Tibial nerve (tissue), 3 donors: ENCODE measurements around the gene FRMD4A.

ENCODE experiments used
- POLR2A ChIP-seq, 2 donors: fragments of 450-650 bp; IDR thresholded peaks; one replicate each; pipeline ENCODE4 v1.6.1; 2017; ENCODE audit warnings: antibody characterized with exemption in 2 of 2, mild to moderate bottlenecking in 2 of 2, moderate library complexity in 2 of 2
- TF ChIP-seq, protein P1 (sequence below), 5 experiments: fragments of 200-600 bp in 3 of 5; fragments of 450-650 bp in 2 of 5; sonication (generic) in 3 of 5; IDR thresholded peaks; one replicate each; pipeline ENCODE4 v1.5.1; 2016 to 2019; ENCODE audit warnings: antibody characterized with exemption in 5 of 5, mild to moderate bottlenecking in 3 of 5, moderate library complexity in 2 of 5

DNA sequence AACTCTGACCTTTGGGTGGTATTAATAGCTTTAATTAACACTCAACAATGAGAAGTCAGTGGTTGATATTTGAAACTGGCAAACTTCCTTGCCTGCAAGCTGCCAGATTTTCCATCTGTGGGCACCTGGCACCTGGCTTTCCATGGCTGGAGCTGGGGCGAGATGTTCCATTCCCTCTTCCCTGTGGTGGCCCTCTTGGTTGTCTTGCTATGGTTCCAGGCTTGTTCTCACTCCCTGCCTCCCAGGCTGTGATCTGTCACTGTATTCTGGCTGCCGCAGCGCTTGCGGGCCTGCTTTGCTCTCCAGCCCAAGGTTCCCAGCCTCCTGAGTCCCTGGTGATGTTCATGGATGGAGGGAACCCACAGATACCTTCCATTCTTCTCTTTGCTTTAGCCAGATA, 201.0 kb downstream of the FRMD4A start:
- TF ChIP-seq POLR2A (IDR thresholded peaks at IDR 0.05), result no peak
- TF ChIP-seq, protein P1, sequence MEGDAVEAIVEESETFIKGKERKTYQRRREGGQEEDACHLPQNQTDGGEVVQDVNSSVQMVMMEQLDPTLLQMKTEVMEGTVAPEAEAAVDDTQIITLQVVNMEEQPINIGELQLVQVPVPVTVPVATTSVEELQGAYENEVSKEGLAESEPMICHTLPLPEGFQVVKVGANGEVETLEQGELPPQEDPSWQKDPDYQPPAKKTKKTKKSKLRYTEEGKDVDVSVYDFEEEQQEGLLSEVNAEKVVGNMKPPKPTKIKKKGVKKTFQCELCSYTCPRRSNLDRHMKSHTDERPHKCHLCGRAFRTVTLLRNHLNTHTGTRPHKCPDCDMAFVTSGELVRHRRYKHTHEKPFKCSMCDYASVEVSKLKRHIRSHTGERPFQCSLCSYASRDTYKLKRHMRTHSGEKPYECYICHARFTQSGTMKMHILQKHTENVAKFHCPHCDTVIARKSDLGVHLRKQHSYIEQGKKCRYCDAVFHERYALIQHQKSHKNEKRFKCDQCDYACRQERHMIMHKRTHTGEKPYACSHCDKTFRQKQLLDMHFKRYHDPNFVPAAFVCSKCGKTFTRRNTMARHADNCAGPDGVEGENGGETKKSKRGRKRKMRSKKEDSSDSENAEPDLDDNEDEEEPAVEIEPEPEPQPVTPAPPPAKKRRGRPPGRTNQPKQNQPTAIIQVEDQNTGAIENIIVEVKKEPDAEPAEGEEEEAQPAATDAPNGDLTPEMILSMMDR (IDR thresholded peaks at IDR 0.05), result no peak
